ENCODE results near the gene IL4I1.

Gene IL4I1

GRCh38 chr19:49880162-49880869, 16.4 kb downstream of the IL4I1 start:
- TF ChIP-seq REST (IDR thresholded peaks at IDR 0.05; ENCODE audit: low read depth): no peak
- no peak for TF ChIP-seq CREB1 (IDR thresholded peaks at IDR 0.05; ENCODE audit: low read depth)
- no peak for TF ChIP-seq TEAD4 (IDR thresholded peaks at IDR 0.05)

GRCh38 chr19:49879243-49879963, 17.3 kb downstream of the IL4I1 start:
- TF ChIP-seq CREB1 (IDR thresholded peaks at IDR 0.05; ENCODE audit: low read depth): no peak
- TF ChIP-seq CEBPB (IDR thresholded peaks at IDR 0.05): no peak
- TF ChIP-seq NFIC (IDR thresholded peaks at IDR 0.05): no peak
- no peak for TF ChIP-seq EP300 (IDR thresholded peaks at IDR 0.05; ENCODE audit: borderline replicate concordance)
- no peak for TF ChIP-seq FOXM1 (IDR thresholded peaks at IDR 0.05; ENCODE audit: borderline replicate concordance, low read depth)
- TF ChIP-seq MAX (IDR thresholded peaks at IDR 0.05): no peak
- TF ChIP-seq USF1 (IDR thresholded peaks at IDR 0.05): no peak
- no peak for TF ChIP-seq ZBTB7A (IDR thresholded peaks at IDR 0.05; ENCODE audit: low read depth)
- no peak for TF ChIP-seq TEAD4 (IDR thresholded peaks at IDR 0.05)
- TF ChIP-seq EGR1 (IDR thresholded peaks at IDR 0.05): no peak
- TF ChIP-seq YY1 (IDR thresholded peaks at IDR 0.05; ENCODE audit: low read depth): no peak
- TF ChIP-seq RAD21 (IDR thresholded peaks at IDR 0.05; ENCODE audit: low read depth): no peak
- TF ChIP-seq TCF12 (IDR thresholded peaks at IDR 0.05; ENCODE audit: low read depth): no peak
- TF ChIP-seq TAF1 (IDR thresholded peaks at IDR 0.05; ENCODE audit: low read depth): no peak
- TF ChIP-seq REST (IDR thresholded peaks at IDR 0.05; ENCODE audit: low read depth): no peak

- TF ChIP-seq YY1 (IDR thresholded peaks at IDR 0.05; ENCODE audit: low read depth) (no peak), EP300 (IDR thresholded peaks at IDR 0.05; ENCODE audit: borderline replicate concordance) (no peak), TEAD4 (IDR thresholded peaks at IDR 0.05) (no peak), REST (IDR thresholded peaks at IDR 0.05; ENCODE audit: low read depth) (no peak), MAX (IDR thresholded peaks at IDR 0.05) (no peak), TAF1 (IDR thresholded peaks at IDR 0.05; ENCODE audit: low read depth) (no peak), ZBTB7A (IDR thresholded peaks at IDR 0.05; ENCODE audit: low read depth) (no peak), TCF12 (IDR thresholded peaks at IDR 0.05; ENCODE audit: low read depth) (no peak)
Measured at GRCh38 chr19:49878744-49879070, 18.0 kb downstream of the IL4I1 start.

- TF ChIP-seq EGR1 (IDR thresholded peaks at IDR 0.05): no peak
- 0 out of 2 replicates have a peak, but pooled peaks have one; percentile 1 for TF ChIP-seq ZBTB7A (IDR thresholded peaks at IDR 0.05; ENCODE audit: low read depth)
Measured at GRCh38 chr19:49877879-49878743, 18.6 kb downstream of the IL4I1 start.

Measured in Ishikawa (cell line).